Neuronal stem cell (in vitro differentiated cells): ENCODE data around the gene ELN.

Experiments used
- DNase-seq: peaks from one replicate; pipeline ENCODE4 v3.0.0-alpha.2; 2013; ENCODE audit warnings: low spot score
- H2AFZ ChIP-seq: one replicate; pipeline ENCODE4 v1.6.1; 2013; ENCODE audit warnings: mild to moderate bottlenecking, low read length, inconsistent platforms
- H2AK5ac ChIP-seq: 2 replicates; pipeline ENCODE4 v1.6.1; 2013; ENCODE audit warnings: low read depth, mild to moderate bottlenecking, inconsistent platforms, low read length, moderate library complexity, mixed read lengths
- H2BK120ac ChIP-seq: 2 replicates; pipeline ENCODE4 v1.6.1; 2013; ENCODE audit warnings: low read depth, mild to moderate bottlenecking, inconsistent platforms, low read length, moderate library complexity, mixed read lengths
- H2BK12ac ChIP-seq: one replicate; pipeline ENCODE4 v1.6.1; 2013; ENCODE audit warnings: low read length, inconsistent platforms
- H2BK15ac ChIP-seq: 2 replicates; pipeline ENCODE4 v1.6.1; 2013; ENCODE audit warnings: mild to moderate bottlenecking, low read length, inconsistent platforms, mixed read lengths
- H2BK5ac ChIP-seq: one replicate; pipeline ENCODE4 v1.6.1; 2013; ENCODE audit warnings: inconsistent platforms, mild to moderate bottlenecking, low read length, moderate library complexity
- H3K14ac ChIP-seq: one replicate; pipeline ENCODE4 v1.6.1; 2013; ENCODE audit warnings: low read length, inconsistent platforms
- H3K18ac ChIP-seq: 2 replicates; pipeline ENCODE4 v1.6.1; 2013; ENCODE audit warnings: low read length, inconsistent platforms
- H3K23ac ChIP-seq: 2 replicates; pipeline ENCODE4 v1.6.1; 2013; ENCODE audit warnings: low read depth, mild to moderate bottlenecking, mixed read lengths, low read length, inconsistent platforms; ENCODE audit not compliant: poor library complexity
- H3K27ac ChIP-seq: replicated peaks from 3 replicates; pipeline ENCODE4 v1.5.1; 2013; ENCODE audit warnings: low read length, inconsistent platforms
- H3K27me3 ChIP-seq, 3 experiments: 2 replicates each; pipeline ENCODE4 v1.6.1; 2013; ENCODE audit warnings: low read length in 3 of 3, mild to moderate bottlenecking in 2 of 3, inconsistent platforms in 1 of 3, low read depth in 1 of 3, mixed read lengths in 1 of 3, moderate library complexity in 1 of 3; ENCODE audit not compliant: control insufficient read depth in 3 of 3, insufficient read depth in 3 of 3
- H3K36me3 ChIP-seq, 2 donors: replicated peaks in 1 of 2; 2 replicates each; pipeline ENCODE4 v1.6.1; 2013; ENCODE audit warnings: low read length in 2 of 2; ENCODE audit not compliant: control insufficient read depth in 2 of 2, insufficient read depth in 2 of 2
- H3K4ac ChIP-seq: 2 replicates; pipeline ENCODE4 v1.6.1; 2013; ENCODE audit warnings: inconsistent platforms, mild to moderate bottlenecking, low read length, moderate library complexity
- H3K4me1 ChIP-seq, 2 donors: 1 replicate in 1 of 2; 2 replicates in 1 of 2; pipeline ENCODE4 v1.6.1; 2013; ENCODE audit warnings: low read length in 2 of 2, low read depth in 1 of 2; ENCODE audit not compliant: control insufficient read depth in 2 of 2, insufficient read depth in 1 of 2
- H3K4me2 ChIP-seq: one replicate; pipeline ENCODE4 v1.6.1; 2013; ENCODE audit warnings: mild to moderate bottlenecking, low read length, inconsistent platforms; ENCODE audit not compliant: insufficient read depth, poor library complexity, severe bottlenecking
- H3K4me3 ChIP-seq, 2 donors: 2 replicates each; pipeline ENCODE4 v1.5.1; 2013; ENCODE audit warnings: low read length in 2 of 2, mild to moderate bottlenecking in 2 of 2, inconsistent platforms in 1 of 2, moderate library complexity in 1 of 2
- H3K79me1 ChIP-seq: one replicate; pipeline ENCODE4 v1.6.1; 2013; ENCODE audit warnings: low read depth, mild to moderate bottlenecking, inconsistent platforms, low read length, moderate library complexity
- H3K9ac ChIP-seq: one replicate; pipeline ENCODE4 v1.6.1; 2013; ENCODE audit warnings: mild to moderate bottlenecking, low read depth, low read length, inconsistent platforms; ENCODE audit not compliant: poor library complexity
- H3K9me3 ChIP-seq, 2 donors: replicated peaks in 1 of 2; 2 replicates each; pipeline versions ENCODE3 to v1.6.1; 2013; ENCODE audit warnings: low read length in 2 of 2, mild to moderate bottlenecking in 2 of 2, inconsistent platforms in 1 of 2, low read depth in 1 of 2, mixed read lengths in 1 of 2, moderate library complexity in 1 of 2; ENCODE audit not compliant: control insufficient read depth in 2 of 2, insufficient read depth in 1 of 2
- H4K8ac ChIP-seq: one replicate; pipeline ENCODE4 v1.6.1; 2013; ENCODE audit warnings: low read depth, mild to moderate bottlenecking, inconsistent platforms, low read length, moderate library complexity
- H4K91ac ChIP-seq: one replicate; pipeline ENCODE4 v1.6.1; 2013; ENCODE audit warnings: low read length, low read depth, mild to moderate bottlenecking, inconsistent platforms; ENCODE audit not compliant: poor library complexity
- WGBS, 2 donors: extraction: QIAGEN DNeasy Blood & Tissue Kit; methylation state at CpG; one replicate each; pipeline ENCODE4 v1.1.7; 2013; ENCODE audit warnings: missing lambda C conversion rate in 2 of 2, mixed read lengths in 1 of 2; ENCODE audit not compliant: insufficient read length in 2 of 2, insufficient replicate concordance in 1 of 2; ENCODE audit errors: extremely low coverage in 2 of 2; 5-methylcytosine and 5-hydroxymethylcytosine counted together

ELN gene

GRCh38 chr7:74092321-74092963, 64.5 kb downstream of the ELN start:
- H2AFZ ChIP-seq = no peak overlapping the region
- no peaks in the 10 kb centered on the region for H3K27me3 ChIP-seq
- no CpG with 5 or more reads among the region's 13 CpGs for WGBS, 2 donors
- no peak overlapping the region for H3K4ac ChIP-seq
- H3K4me1 ChIP-seq = peaks cover 28 to 38% of the 10 kb centered on the region in 2 donors
- no peak overlapping the region for H3K4me3 ChIP-seq
- peak overlapping the region; percentile 25 for H3K23ac ChIP-seq
- no peak for DNase-seq
- no peak overlapping the region for H4K91ac ChIP-seq
- H2AK5ac ChIP-seq = peak overlapping the region; percentile 98
- H4K8ac ChIP-seq = no peak overlapping the region
- H3K9me3 ChIP-seq = peaks cover 4 to 11% of the 10 kb centered on the region in 2 donors
- peak overlapping the region; percentile 76 for H3K9ac ChIP-seq
- peaks cover 12 to 47% of the 10 kb centered on the region in 2 donors for H3K36me3 ChIP-seq
- peak overlapping the region; percentile 72 for H3K18ac ChIP-seq
- H2BK12ac ChIP-seq = no peak overlapping the region
- no peak overlapping the region for H3K27ac ChIP-seq
- peak overlapping the region; percentile 68 for H2BK120ac ChIP-seq
- H3K79me1 ChIP-seq = peaks cover 9% of the 10 kb centered on the region
- H3K14ac ChIP-seq = peak overlapping the region; percentile 73
- H2BK5ac ChIP-seq = peak overlapping the region; percentile 71
- peak overlapping the region; percentile 25 for H2BK15ac ChIP-seq
- H3K4me2 ChIP-seq = no peak overlapping the region

- H2AFZ ChIP-seq = no peak overlapping the region
- no peak overlapping the region for H3K4ac ChIP-seq
- H3K4me3 ChIP-seq = no peak overlapping the region
- DNase-seq = no peak
- no CpG with 5 or more reads among the region's 12 CpGs for WGBS, 2 donors
- no peaks in the 10 kb centered on the region for H3K27me3 ChIP-seq
- H3K4me1 ChIP-seq = peaks cover 28 to 38% of the 10 kb centered on the region in 2 donors
- H2BK15ac ChIP-seq = peak overlapping the region; percentile 25
- peaks cover 9% of the 10 kb centered on the region for H3K79me1 ChIP-seq
- H3K9ac ChIP-seq = peak overlapping the region; percentile 76
- no peak overlapping the region for H3K4me2 ChIP-seq
- H3K14ac ChIP-seq = peak overlapping the region; percentile 73
- no peak overlapping the region for H3K27ac ChIP-seq
- H2BK12ac ChIP-seq = peak overlapping the region; percentile 95
- H4K8ac ChIP-seq = no peak overlapping the region
- peak overlapping the region; percentile 25 for H3K23ac ChIP-seq
- peak overlapping the region; percentile 68 for H2BK120ac ChIP-seq
- peak overlapping the region; percentile 72 for H3K18ac ChIP-seq
- no peak overlapping the region for H4K91ac ChIP-seq
- peaks cover 9 to 17% of the 10 kb centered on the region in 2 donors for H3K9me3 ChIP-seq
- peaks cover 17 to 47% of the 10 kb centered on the region in 2 donors for H3K36me3 ChIP-seq
- peak overlapping the region; percentile 98 for H2AK5ac ChIP-seq
- peak overlapping the region; percentile 62 for H2BK5ac ChIP-seq
These were observed 65.0 kb downstream of the ELN start for GRCh38 chr7:74092964-74093471.

- no peak overlapping the region for H3K4me2 ChIP-seq
- no peak for DNase-seq
- no CpG with 5 or more reads among the region's 15 CpGs for WGBS, 2 donors
- no peak overlapping the region for H2AFZ ChIP-seq
- H3K14ac ChIP-seq = peak overlapping the region; percentile 89
- no peak overlapping the region for H4K91ac ChIP-seq
- H2BK5ac ChIP-seq = peak overlapping the region; percentile 62
- peaks cover 9 to 21% of the 10 kb centered on the region in 2 donors for H3K9me3 ChIP-seq
- peaks cover 28 to 38% of the 10 kb centered on the region in 2 donors for H3K4me1 ChIP-seq
- H3K79me1 ChIP-seq = peaks cover 9% of the 10 kb centered on the region
- peak overlapping the region; percentile 57 for H3K9ac ChIP-seq
- H3K36me3 ChIP-seq = peaks cover 16 to 47% of the 10 kb centered on the region in 2 donors
- peak overlapping the region; percentile 45 for H2BK15ac ChIP-seq
- H3K23ac ChIP-seq = no peak overlapping the region
- peak overlapping the region; percentile 92 for H3K18ac ChIP-seq
- no peaks in the 10 kb centered on the region for H3K27me3 ChIP-seq
- H3K4me3 ChIP-seq = peak overlapping the region in 1 of 2 donors; percentile 42
- H4K8ac ChIP-seq = no peak overlapping the region
- H3K27ac ChIP-seq = no peak overlapping the region
- no peak overlapping the region for H3K4ac ChIP-seq
- H2AK5ac ChIP-seq = peak overlapping the region; percentile 98
- peak overlapping the region; percentile 95 for H2BK12ac ChIP-seq
- peak overlapping the region; percentile 78 for H2BK120ac ChIP-seq
These were observed 65.8 kb downstream of the ELN start for GRCh38 chr7:74093671-74094223.
